Erythroblast (primary cell): ENCODE data around the gene TMEM209.
"Not testable (repeated sequence)": the region's sequence is repeated elsewhere in the genome, so short reads cannot be mapped to it uniquely, and the experiment has no call there.

Source experiments
- GATA1 ChIP-seq: IDR thresholded peaks from 2 replicates; pipeline ENCODE4 v1.6.1; 2011; ENCODE audit warnings: low read depth, mild to moderate bottlenecking, control low read depth, low read length, moderate library complexity
- POLR2A ChIP-seq: IDR thresholded peaks from 2 replicates; pipeline ENCODE4 v1.6.1; 2011; ENCODE audit warnings: mild to moderate bottlenecking, low read length

- not testable (repeated sequence) for TF ChIP-seq POLR2A, GATA1
These were observed 24.8 kb upstream of the TMEM209 start for GRCh38 chr7:130229981-130230380.
